Measurements from ENCODE around the gene OPN1SW.

DNA sequence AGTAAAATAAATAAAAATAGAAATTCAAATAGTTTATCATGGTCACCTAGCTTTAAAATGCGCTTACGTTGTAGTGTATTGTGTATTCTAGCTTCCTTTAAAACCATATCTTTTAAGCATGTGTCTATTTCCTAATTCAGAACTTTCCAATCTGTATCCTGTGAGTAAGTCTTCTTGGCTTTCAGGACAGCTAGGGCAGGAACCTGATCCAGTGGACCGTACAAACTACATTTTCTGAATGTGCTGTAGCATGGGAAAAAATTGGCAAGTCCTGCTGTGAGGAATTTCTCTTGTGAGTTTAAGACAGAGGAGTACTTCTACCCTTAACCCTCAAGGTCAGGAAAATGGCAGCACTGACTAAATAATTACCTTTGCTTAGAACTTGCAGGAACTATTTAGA, 12.1 kb downstream of the OPN1SW start:
- TF ChIP-seq SP2 (IDR thresholded peaks at IDR 0.05; ENCODE audit: extremely low read depth, low read depth, low read length, poor library complexity, severe bottlenecking) (no peak), TAF1 (IDR thresholded peaks at IDR 0.05; ENCODE audit: control insufficient read depth, extremely low read depth, insufficient read depth, low read length, severe bottlenecking) (no peak), FOXJ3 (CRISPR knock-in tag; IDR thresholded peaks at IDR 0.05) (no peak), POLR2A (conservative IDR thresholded peaks at IDR 0.05) (no peak), ZFP1 (CRISPR knock-in tag; IDR thresholded peaks at IDR 0.05) (no peak), SAP30 (IDR thresholded peaks at IDR 0.05; ENCODE audit: borderline replicate concordance, insufficient read depth, low read depth, low read length, poor library complexity, severe bottlenecking) (no peak), ZNF699 (CRISPR knock-in tag; IDR thresholded peaks at IDR 0.05; ENCODE audit: insufficient replicate concordance) (no peak), NFRKB (IDR thresholded peaks at IDR 0.05; ENCODE audit: low read depth) (no peak)

Measured in K562 (cell line).